B cell (primary cell): ENCODE results near the gene C4orf46.

Source experiments
- EZH2 ChIP-seq: IDR thresholded peaks from 2 replicates; pipeline ENCODE4 v1.6.1; 2012; ENCODE audit warnings: borderline replicate concordance, low read depth, mild to moderate bottlenecking, moderate library complexity, low read length; ENCODE audit not compliant: insufficient read depth, poor library complexity, severe bottlenecking
- TF ChIP-seq, protein P1 (sequence below): fragments of 200-600 bp; IDR thresholded peaks from one replicate; pipeline ENCODE4 v1.8.0; 2022; ENCODE audit warnings: antibody characterized with exemption, mild to moderate bottlenecking

DNA sequence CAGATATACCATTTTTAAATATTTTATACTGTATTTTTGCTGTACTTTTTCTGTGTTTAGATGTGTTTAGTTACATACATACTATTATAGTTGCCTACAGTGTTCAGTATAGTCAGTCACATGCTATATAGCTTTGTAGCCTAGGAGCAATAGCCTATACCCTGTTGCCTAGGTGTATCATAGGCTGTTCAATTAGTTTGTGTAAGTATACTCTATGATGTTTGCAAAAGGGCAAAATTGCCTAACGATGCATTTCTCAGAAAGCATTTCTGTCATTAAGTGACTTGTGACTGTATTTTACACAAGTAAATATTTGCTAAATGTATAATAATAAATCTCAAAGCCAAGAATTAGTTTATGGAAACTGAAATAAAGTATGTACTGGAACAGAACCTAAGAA lies 9.9 kb upstream of the C4orf46 start:
- TF ChIP-seq, protein P1, sequence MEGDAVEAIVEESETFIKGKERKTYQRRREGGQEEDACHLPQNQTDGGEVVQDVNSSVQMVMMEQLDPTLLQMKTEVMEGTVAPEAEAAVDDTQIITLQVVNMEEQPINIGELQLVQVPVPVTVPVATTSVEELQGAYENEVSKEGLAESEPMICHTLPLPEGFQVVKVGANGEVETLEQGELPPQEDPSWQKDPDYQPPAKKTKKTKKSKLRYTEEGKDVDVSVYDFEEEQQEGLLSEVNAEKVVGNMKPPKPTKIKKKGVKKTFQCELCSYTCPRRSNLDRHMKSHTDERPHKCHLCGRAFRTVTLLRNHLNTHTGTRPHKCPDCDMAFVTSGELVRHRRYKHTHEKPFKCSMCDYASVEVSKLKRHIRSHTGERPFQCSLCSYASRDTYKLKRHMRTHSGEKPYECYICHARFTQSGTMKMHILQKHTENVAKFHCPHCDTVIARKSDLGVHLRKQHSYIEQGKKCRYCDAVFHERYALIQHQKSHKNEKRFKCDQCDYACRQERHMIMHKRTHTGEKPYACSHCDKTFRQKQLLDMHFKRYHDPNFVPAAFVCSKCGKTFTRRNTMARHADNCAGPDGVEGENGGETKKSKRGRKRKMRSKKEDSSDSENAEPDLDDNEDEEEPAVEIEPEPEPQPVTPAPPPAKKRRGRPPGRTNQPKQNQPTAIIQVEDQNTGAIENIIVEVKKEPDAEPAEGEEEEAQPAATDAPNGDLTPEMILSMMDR = no peak
- no peak for TF ChIP-seq EZH2
